Astrocyte (in vitro differentiated cells and primary cell): Measurements from ENCODE around the gene RSBN1. TPM values are rescaled to one million over a fixed set of nuclear protein-coding genes. Genes with fewer than 3 reads are reported as not detected.

Experiments used
- DNase-seq: peaks from one replicate; pipeline ENCODE4 v3.0.0-alpha.2; 2010; ENCODE audit warnings: low read depth
- FAIRE-seq: peaks from 2 replicates; lab custom pipeline; 2011; peaks lifted over from hg19 to GRCh38; lab: Jason Lieb, UNC
- H2AFZ ChIP-seq: 2 replicates; pipeline ENCODE4 v1.6.0; 2012; ENCODE audit warnings: low read depth, low read length, inconsistent platforms
- H3K27ac ChIP-seq: 2 replicates; pipeline ENCODE4 v1.5.1; 2011; ENCODE audit warnings: low read depth, low read length, inconsistent platforms
- H3K27me3 ChIP-seq: 2 replicates; pipeline ENCODE4 v1.6.0; 2011; ENCODE audit warnings: low read length, inconsistent platforms; ENCODE audit not compliant: insufficient read depth
- H3K36me3 ChIP-seq: 2 replicates; pipeline ENCODE4 v1.5.1; 2011; ENCODE audit warnings: low read length, inconsistent platforms; ENCODE audit not compliant: insufficient read depth
- H3K4me1 ChIP-seq: 2 replicates; pipeline ENCODE4 v1.5.1; 2011; ENCODE audit warnings: low read length, inconsistent platforms; ENCODE audit not compliant: insufficient read depth
- H3K4me2 ChIP-seq: 2 replicates; pipeline ENCODE4 v1.6.0; 2012; ENCODE audit warnings: low read length, inconsistent platforms
- H3K4me3 ChIP-seq: 2 replicates; pipeline ENCODE4 v1.5.1; 2011; ENCODE audit warnings: low read depth, mild to moderate bottlenecking, low read length, inconsistent platforms; ENCODE audit not compliant: insufficient read depth
- H3K79me2 ChIP-seq: 2 replicates; pipeline ENCODE4 v1.6.0; 2012; ENCODE audit warnings: mild to moderate bottlenecking, low read length, inconsistent platforms; ENCODE audit not compliant: insufficient read depth
- H3K9ac ChIP-seq: 2 replicates; pipeline ENCODE4 v1.6.0; 2012; ENCODE audit warnings: mild to moderate bottlenecking, low read length, inconsistent platforms
- H3K9me3 ChIP-seq: 2 replicates; pipeline ENCODE4 v1.5.1; 2012; ENCODE audit warnings: low read depth, mild to moderate bottlenecking, low read length, inconsistent platforms; ENCODE audit not compliant: insufficient read depth
- H4K20me1 ChIP-seq: 2 replicates; pipeline ENCODE4 v1.6.0; 2012; ENCODE audit warnings: low read length, inconsistent platforms; ENCODE audit not compliant: insufficient read depth
- H3K27ac Mint-ChIP-seq: one replicate; pipeline ENCODE4 v1.8.0; 2021; ENCODE audit warnings: mild to moderate bottlenecking, mixed read lengths; ENCODE audit not compliant: unreplicated experiment
- H3K27me3 Mint-ChIP-seq: one replicate; pipeline ENCODE4 v1.8.0; 2021; ENCODE audit warnings: low read depth, mixed read lengths; ENCODE audit not compliant: unreplicated experiment
- H3K36me3 Mint-ChIP-seq: one replicate; pipeline ENCODE4 v1.8.0; 2021; ENCODE audit warnings: low read depth, mixed read lengths; ENCODE audit not compliant: unreplicated experiment
- H3K4me1 Mint-ChIP-seq: one replicate; pipeline ENCODE4 v1.8.0; 2021; ENCODE audit warnings: low read depth, mixed read lengths; ENCODE audit not compliant: unreplicated experiment
- H3K4me3 Mint-ChIP-seq: one replicate; pipeline ENCODE4 v1.8.0; 2021; ENCODE audit warnings: mild to moderate bottlenecking, moderate library complexity, mixed read lengths; ENCODE audit not compliant: unreplicated experiment
- H3K9me3 Mint-ChIP-seq: one replicate; pipeline ENCODE4 v1.8.0; 2021; ENCODE audit warnings: mild to moderate bottlenecking, mixed read lengths; ENCODE audit not compliant: unreplicated experiment
- CTCF ChIP-seq: IDR thresholded peaks from 2 replicates; pipeline ENCODE4 v1.5.1; 2011; ENCODE audit warnings: low read depth, mild to moderate bottlenecking, inconsistent platforms, low read length, moderate library complexity; ENCODE audit not compliant: insufficient read depth
- EZH2 ChIP-seq: IDR thresholded peaks from 2 replicates; pipeline ENCODE4 v1.6.1; 2012; ENCODE audit warnings: mild to moderate bottlenecking, low read length, inconsistent platforms; ENCODE audit not compliant: insufficient read depth
- total RNA-seq: library from RNA; stranded (reverse); gene quantifications from 2 replicates; pipeline ENCODE4 v1.2.1, GENCODE V29; 2021

Gene RSBN1
- total RNA-seq, 1 donor from 2014 or later = 10.6 TPM

GRCh38 chr1:113714606-113715269 is 97.5 kb downstream of the RSBN1 start:
- peaks cover 19% of the 10 kb centered on the region for H3K9me3 Mint-ChIP-seq
- TF ChIP-seq EZH2 (no peak), CTCF (no peak)
- H3K27me3 ChIP-seq = no peaks in the 10 kb centered on the region
- H3K4me3 Mint-ChIP-seq = no peak overlapping the region
- H3K27ac ChIP-seq = no peak overlapping the region
- H3K4me1 Mint-ChIP-seq = no peaks in the 10 kb centered on the region
- H3K79me2 ChIP-seq = no peaks in the 10 kb centered on the region
- no peaks in the 10 kb centered on the region for H3K27me3 Mint-ChIP-seq
- H3K4me1 ChIP-seq = no peaks in the 10 kb centered on the region
- peaks cover 5% of the 10 kb centered on the region for H4K20me1 ChIP-seq
- H3K36me3 ChIP-seq = peaks cover 24% of the 10 kb centered on the region
- peaks cover 43% of the 10 kb centered on the region for H3K36me3 Mint-ChIP-seq
- no peaks in the 10 kb centered on the region for H3K9me3 ChIP-seq
- DNase-seq (no peak), FAIRE-seq (no peak)
- no peak overlapping the region for H3K27ac Mint-ChIP-seq
- no peak overlapping the region for H2AFZ ChIP-seq
- no peak overlapping the region for H3K9ac ChIP-seq
- no peak overlapping the region for H3K4me3 ChIP-seq
- H3K4me2 ChIP-seq = no peak overlapping the region

Other genes with a start within 250 kb of the RSBN1 start
- 31.5 and 36.4 TPM in 2 replicates for gene PHTF1, start 53.0 kb downstream of the RSBN1 start, total RNA-seq
- gene PTPN22, start 59.2 kb upstream of the RSBN1 start, total RNA-seq = 1.2 and 1.3 TPM in 2 replicates
- 0.14 and 0.38 TPM in 2 replicates for gene BCL2L15, start 75.1 kb upstream of the RSBN1 start, total RNA-seq
- gene AP4B1, start 92.3 kb upstream of the RSBN1 start, total RNA-seq = 14.9 and 15.2 TPM in 2 replicates
- 7.8 and 8.1 TPM in 2 replicates for gene DCLRE1B, start 92.8 kb upstream of the RSBN1 start, total RNA-seq
- gene HIPK1, start 116.8 kb upstream of the RSBN1 start, total RNA-seq = 54.0 and 55.4 TPM in 2 replicates
- 23.2 and 26.7 TPM in 2 replicates for gene OLFML3, start 167.0 kb upstream of the RSBN1 start, total RNA-seq